ENCODE measurements around the gene HCFC2.

HCFC2 gene

DNA sequence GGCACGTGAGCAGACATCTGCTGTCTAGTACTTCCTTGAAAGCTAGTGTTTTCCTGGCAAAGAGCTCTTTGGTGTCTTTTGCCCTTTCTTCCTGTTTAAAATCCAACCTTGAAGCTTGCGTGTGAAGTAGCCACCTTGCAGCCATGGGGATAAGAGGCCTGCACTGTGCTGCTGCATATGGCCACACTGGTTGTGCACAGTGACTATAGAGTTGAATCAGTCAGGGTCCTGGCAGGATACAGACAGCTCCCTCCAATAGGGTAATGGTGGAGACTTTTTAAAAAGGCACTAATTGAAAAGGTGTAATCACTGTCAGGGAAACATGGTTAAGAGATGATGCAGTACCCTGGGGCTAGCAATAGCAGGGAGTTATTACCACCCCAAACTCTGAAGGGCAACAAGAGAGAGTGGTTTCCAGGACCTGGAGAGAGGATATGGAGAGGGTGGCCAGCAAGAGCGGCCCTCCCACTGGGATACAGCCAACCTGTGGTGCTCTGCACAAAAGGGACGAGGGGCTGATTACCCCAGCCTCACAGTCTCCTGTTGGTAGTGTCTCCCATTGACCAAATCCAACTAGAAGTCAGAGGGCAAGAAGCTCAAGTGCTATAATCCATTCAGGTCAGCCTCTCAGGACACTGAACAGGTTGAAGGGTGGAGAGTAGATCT, 9.5 kb upstream of the HCFC2 start:
- no peak for DNase-seq (ENCODE audit: low read depth, low spot score)
- TF ChIP-seq POLR2AphosphoS5 (IDR thresholded peaks at IDR 0.05; ENCODE audit: borderline replicate concordance, low read depth, low read length), result no peak
- TF ChIP-seq FOXP2 (optimal IDR thresholded peaks at IDR 0.05; ENCODE audit: control extremely low read depth, extremely low read length, insufficient read depth), result no peak
- TF ChIP-seq EZH2 (IDR thresholded peaks at IDR 0.05), result no peak
- Histone ChIP-seq H3K4me3 (no peak overlapping the region), H3K36me3 (ENCODE audit: insufficient read depth, low read length) (no peaks in the 10 kb centered on the region), H3K27ac (no peak overlapping the region), H3K9me3 (ENCODE audit: low read depth, low read length) (no peaks in the 10 kb centered on the region), H3K9ac (ENCODE audit: insufficient read length) (no peak overlapping the region)

DNA sequence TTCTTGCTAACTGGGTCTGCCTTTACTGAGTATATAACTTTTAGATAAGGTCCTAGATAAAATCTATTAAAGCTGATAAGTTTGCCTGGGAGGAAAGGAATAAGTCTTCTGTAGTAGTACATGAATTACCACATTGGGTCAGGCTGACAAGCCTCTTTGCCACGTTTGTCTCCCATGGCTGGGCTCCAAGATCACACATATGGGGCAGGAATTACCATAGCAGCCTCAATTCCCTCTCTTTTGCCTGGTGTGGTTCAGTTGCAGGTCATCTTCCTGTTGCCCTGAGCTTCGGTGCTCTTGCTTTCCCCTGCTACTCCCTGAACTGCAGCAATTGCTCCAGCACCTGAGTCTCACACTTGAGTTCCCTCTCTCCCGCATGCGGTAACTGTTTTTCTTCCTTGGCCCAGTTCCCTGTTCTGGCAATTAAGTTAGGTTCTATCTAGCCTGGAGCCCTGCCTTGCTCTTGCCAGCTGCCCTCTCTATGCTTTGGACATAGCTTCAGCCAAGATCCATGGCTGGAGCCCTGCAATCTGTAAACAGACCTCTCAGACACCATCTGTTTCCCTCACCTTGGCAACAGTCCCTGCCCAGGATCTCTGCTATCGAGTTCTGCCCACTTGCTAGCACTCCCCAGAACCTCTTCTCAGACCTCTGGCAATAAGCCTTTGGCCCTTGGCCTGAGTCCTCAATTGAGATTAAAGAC, 8.5 kb upstream of the HCFC2 start:
- Histone ChIP-seq H3K36me3 (ENCODE audit: insufficient read depth, low read length) (no peaks in the 10 kb centered on the region), H3K9me3 (ENCODE audit: low read depth, low read length) (no peaks in the 10 kb centered on the region), H3K9ac (ENCODE audit: insufficient read length) (no peak overlapping the region), H3K4me3 (no peak overlapping the region), H3K27ac (no peak overlapping the region)
- TF ChIP-seq POLR2AphosphoS5 (IDR thresholded peaks at IDR 0.05; ENCODE audit: borderline replicate concordance, low read depth, low read length), result no peak
- no peak for TF ChIP-seq FOXP2 (optimal IDR thresholded peaks at IDR 0.05; ENCODE audit: control extremely low read depth, extremely low read length, insufficient read depth)
- no peak for TF ChIP-seq EZH2 (IDR thresholded peaks at IDR 0.05)
- DNase-seq (ENCODE audit: low read depth, low spot score), result no peak

DNA sequence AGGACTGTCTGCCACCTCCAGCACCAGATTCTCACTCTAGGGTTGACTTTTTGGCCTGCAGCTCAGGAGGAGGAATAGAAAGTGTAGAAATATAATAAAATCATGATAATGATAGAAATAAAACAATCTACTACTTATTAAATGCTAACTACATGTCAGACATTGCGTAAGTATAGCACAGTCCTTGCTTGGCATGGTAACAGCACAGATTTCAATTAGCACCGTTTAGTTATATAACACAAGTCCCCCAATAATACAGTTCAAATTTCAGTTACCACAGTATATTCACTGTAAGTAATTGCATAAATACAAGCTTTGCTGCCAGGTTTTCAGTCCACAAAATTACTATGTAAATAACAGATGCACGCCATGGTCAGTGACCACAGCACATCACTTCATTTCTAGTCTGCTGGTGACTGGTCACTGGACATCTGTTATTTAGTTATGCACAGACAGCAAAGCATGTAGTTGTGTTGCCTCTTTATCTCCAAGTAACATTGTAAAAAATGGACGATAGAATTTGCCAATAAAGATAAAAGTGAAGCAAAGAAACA, 7.8 kb upstream of the HCFC2 start:
- TF ChIP-seq FOXP2 (optimal IDR thresholded peaks at IDR 0.05; ENCODE audit: control extremely low read depth, extremely low read length, insufficient read depth), result no peak
- no peak for TF ChIP-seq POLR2AphosphoS5 (IDR thresholded peaks at IDR 0.05; ENCODE audit: borderline replicate concordance, low read depth, low read length)
- no peak for TF ChIP-seq EZH2 (IDR thresholded peaks at IDR 0.05)
- no peak overlapping the region for H3K27ac ChIP-seq
- no peaks in the 10 kb centered on the region for H3K9me3 ChIP-seq (ENCODE audit: low read depth, low read length)
- H3K36me3 ChIP-seq (ENCODE audit: insufficient read depth, low read length), result no peaks in the 10 kb centered on the region
- H3K9ac ChIP-seq (ENCODE audit: insufficient read length), result no peak overlapping the region
- DNase-seq (ENCODE audit: low read depth, low spot score), result no peak
- H3K4me3 ChIP-seq, result no peak overlapping the region

DNA sequence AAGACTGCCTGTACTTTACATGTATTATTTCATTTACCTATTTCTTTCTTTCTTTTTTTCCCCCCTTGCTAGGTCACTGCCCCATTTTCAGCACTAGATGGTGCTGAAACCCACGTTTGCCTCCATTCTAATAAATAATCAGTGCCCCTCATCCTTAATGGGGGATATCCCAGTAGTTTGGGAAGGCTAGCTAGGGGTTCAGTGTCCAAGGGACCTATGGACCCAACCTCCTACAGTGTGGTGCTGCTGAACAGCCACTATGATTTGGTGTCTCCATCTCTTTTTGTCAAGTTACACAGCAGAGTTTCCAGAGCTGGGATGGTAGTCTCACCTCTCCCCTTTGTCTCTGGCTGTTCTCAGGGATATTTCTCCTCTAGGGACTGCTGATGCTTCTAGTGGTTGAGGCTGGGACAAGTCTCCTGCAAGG, 6.5 kb upstream of the HCFC2 start:
- Histone ChIP-seq H3K27ac (no peak overlapping the region), H3K9me3 (ENCODE audit: low read depth, low read length) (no peaks in the 10 kb centered on the region), H3K9ac (ENCODE audit: insufficient read length) (no peak overlapping the region), H3K36me3 (ENCODE audit: insufficient read depth, low read length) (no peaks in the 10 kb centered on the region), H3K4me3 (no peak overlapping the region)
- TF ChIP-seq FOXP2 (optimal IDR thresholded peaks at IDR 0.05; ENCODE audit: control extremely low read depth, extremely low read length, insufficient read depth) (no peak), POLR2AphosphoS5 (IDR thresholded peaks at IDR 0.05; ENCODE audit: borderline replicate concordance, low read depth, low read length) (no peak), EZH2 (IDR thresholded peaks at IDR 0.05) (no peak)
- DNase-seq (ENCODE audit: low read depth, low spot score), result no peak

DNA sequence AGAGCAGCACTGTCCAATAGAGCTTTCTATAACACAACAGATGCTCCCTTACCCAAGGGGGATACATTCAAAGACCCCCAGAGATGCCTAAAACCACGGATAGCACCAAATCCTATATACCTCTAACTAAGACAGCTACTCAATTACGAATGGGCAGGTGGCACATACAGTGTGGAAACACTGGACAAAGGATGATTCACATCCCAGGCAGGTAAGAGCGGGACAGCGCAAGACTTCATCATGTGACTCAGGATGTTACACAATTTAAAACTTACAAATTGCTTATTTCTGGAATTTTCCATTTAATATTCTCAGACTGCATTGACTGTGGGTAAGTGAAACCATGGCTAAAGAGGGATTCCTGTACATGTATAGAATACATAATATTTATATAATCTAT, 5.5 kb upstream of the HCFC2 start:
- no peaks in the 10 kb centered on the region for H3K9me3 ChIP-seq (ENCODE audit: low read depth, low read length)
- H3K4me3 ChIP-seq, result no peak overlapping the region
- H3K9ac ChIP-seq (ENCODE audit: insufficient read length), result no peak overlapping the region
- no peaks in the 10 kb centered on the region for H3K36me3 ChIP-seq (ENCODE audit: insufficient read depth, low read length)
- no peak for DNase-seq (ENCODE audit: low read depth, low spot score)
- no peak for TF ChIP-seq FOXP2 (optimal IDR thresholded peaks at IDR 0.05; ENCODE audit: control extremely low read depth, extremely low read length, insufficient read depth)
- TF ChIP-seq EZH2 (IDR thresholded peaks at IDR 0.05), result no peak
- TF ChIP-seq POLR2AphosphoS5 (IDR thresholded peaks at IDR 0.05; ENCODE audit: borderline replicate concordance, low read depth, low read length), result no peak
- no peak overlapping the region for H3K27ac ChIP-seq

DNA sequence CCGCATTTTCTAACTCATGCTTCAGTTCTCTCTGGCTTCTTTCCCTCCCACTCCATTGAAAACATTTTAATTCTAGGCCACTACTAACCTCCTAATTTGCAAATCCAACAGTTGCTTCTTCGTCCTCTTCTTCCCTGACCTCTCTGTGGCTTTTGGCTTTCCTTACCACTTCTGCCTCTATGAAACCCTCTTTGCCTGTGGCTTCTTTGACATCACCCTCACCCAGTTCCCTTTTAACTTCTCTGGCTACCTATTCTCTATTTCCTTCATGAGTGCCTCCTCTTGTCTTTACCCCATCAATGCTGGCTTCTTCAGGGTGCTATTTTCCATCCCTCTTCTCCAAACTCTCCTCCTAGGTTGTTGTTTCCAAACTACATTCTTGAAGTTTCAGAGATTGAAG, 4.4 kb upstream of the HCFC2 start:
- no peak overlapping the region for H3K27ac ChIP-seq
- no peaks in the 10 kb centered on the region for H3K36me3 ChIP-seq (ENCODE audit: insufficient read depth, low read length)
- TF ChIP-seq FOXP2 (optimal IDR thresholded peaks at IDR 0.05; ENCODE audit: control extremely low read depth, extremely low read length, insufficient read depth) (no peak), EZH2 (IDR thresholded peaks at IDR 0.05) (no peak), POLR2AphosphoS5 (IDR thresholded peaks at IDR 0.05; ENCODE audit: borderline replicate concordance, low read depth, low read length) (no peak)
- DNase-seq (ENCODE audit: low read depth, low spot score), result no peak
- no peak overlapping the region for H3K9ac ChIP-seq (ENCODE audit: insufficient read length)
- no peak overlapping the region for H3K4me3 ChIP-seq
- H3K9me3 ChIP-seq (ENCODE audit: low read depth, low read length), result no peaks in the 10 kb centered on the region

DNA sequence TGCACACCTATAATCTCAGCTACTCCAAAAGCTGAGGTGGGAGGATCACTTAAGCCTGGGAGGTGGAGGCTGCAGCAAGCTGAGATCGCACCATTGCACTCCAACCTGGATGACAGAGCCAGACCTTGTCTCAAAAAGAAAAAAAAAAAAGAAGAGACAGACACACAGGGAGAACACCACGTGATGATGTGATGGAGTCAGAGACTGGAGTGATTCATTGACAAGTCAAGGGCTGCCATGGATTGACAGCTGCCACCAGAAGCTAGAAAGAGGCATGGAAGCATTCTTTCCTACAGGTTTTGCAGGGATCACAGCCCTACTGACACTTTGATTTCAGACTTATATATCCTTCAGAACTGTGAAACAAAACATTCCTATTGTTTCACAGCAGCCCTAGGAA, 3.5 kb upstream of the HCFC2 start:
- no peaks in the 10 kb centered on the region for H3K36me3 ChIP-seq (ENCODE audit: insufficient read depth, low read length)
- no peak overlapping the region for H3K27ac ChIP-seq
- TF ChIP-seq EZH2 (IDR thresholded peaks at IDR 0.05), result no peak
- TF ChIP-seq FOXP2 (optimal IDR thresholded peaks at IDR 0.05; ENCODE audit: control extremely low read depth, extremely low read length, insufficient read depth), result no peak
- no peak for TF ChIP-seq POLR2AphosphoS5 (IDR thresholded peaks at IDR 0.05; ENCODE audit: borderline replicate concordance, low read depth, low read length)
- no peak overlapping the region for H3K4me3 ChIP-seq
- no peaks in the 10 kb centered on the region for H3K9me3 ChIP-seq (ENCODE audit: low read depth, low read length)
- no peak overlapping the region for H3K9ac ChIP-seq (ENCODE audit: insufficient read length)
- no peak for DNase-seq (ENCODE audit: low read depth, low spot score)

DNA sequence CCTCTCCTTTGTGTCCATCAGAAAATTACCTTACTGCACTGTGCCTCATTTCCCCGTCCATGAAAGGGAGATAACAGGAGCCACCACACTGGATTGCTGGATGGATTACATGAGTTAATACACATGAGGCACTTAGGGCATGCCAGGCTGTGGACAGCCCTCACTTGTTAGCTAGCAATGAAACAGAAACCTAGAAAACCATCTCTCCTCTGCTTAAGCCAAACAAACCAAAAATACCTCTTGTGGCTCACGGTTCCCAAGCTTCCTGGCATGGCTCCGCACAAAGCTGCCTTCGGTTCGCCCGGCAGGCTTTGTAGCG, 660 bp upstream of the HCFC2 start:
- Histone ChIP-seq H3K36me3 (ENCODE audit: insufficient read depth, low read length) (peaks cover 13% of the 10 kb centered on the region; the same call in 1 of the 2 replicates), H3K9me3 (ENCODE audit: low read depth, low read length) (no peaks in the 10 kb centered on the region), H3K9ac (ENCODE audit: insufficient read length) (peak overlapping the region; percentile 85), H3K4me3 (peak overlapping the region; percentile 91), H3K27ac (no peak overlapping the region)
- TF ChIP-seq EZH2 (IDR thresholded peaks at IDR 0.05) (no peak), POLR2AphosphoS5 (IDR thresholded peaks at IDR 0.05; ENCODE audit: borderline replicate concordance, low read depth, low read length) (no peak)
- DNase-seq (ENCODE audit: low read depth, low spot score), result no peak
